Stimulated activated CD4-positive, alpha-beta T cell treated with anti-CD3 and anti-CD28 coated beads, Interleukin-12 subunit alpha, Interleukin-12 subunit beta, amount 100 ng/mL, for 24 hours (primary cell): ENCODE results near the gene BANK1.

Experiments used
- DNase-seq, 2 experiments: peaks; one replicate each; pipeline ENCODE4 v3.0.0-alpha.2; 2020; ENCODE audit warnings: low read depth in 2 of 2

Gene BANK1

GRCh38 chr4:102036016-102036415 lies 245.5 kb downstream of the BANK1 start:
- DNase-seq: no peak

- DNase-seq: no peak
These were observed 246.3 kb downstream of the BANK1 start for GRCh38 chr4:102036619-102037376.

- no peak for DNase-seq
These were observed 247.0 kb downstream of the BANK1 start for GRCh38 chr4:102037566-102037965.

GRCh38 chr4:102042871-102043802 lies 252.6 kb downstream of the BANK1 start:
- DNase-seq: no peak

GRCh38 chr4:102047616-102048015 lies 257.1 kb downstream of the BANK1 start:
- no peak for DNase-seq

- DNase-seq: no peak
These were observed 265.3 kb downstream of the BANK1 start for GRCh38 chr4:102055805-102056204.

- no peak for DNase-seq
These were observed 266.6 kb downstream of the BANK1 start for GRCh38 chr4:102057122-102057521.

- no peak for DNase-seq
These were observed 270.6 kb downstream of the BANK1 start for GRCh38 chr4:102061133-102061532.

- DNase-seq: no peak
These were observed 274.4 kb downstream of the BANK1 start for GRCh38 chr4:102064747-102065442.

- DNase-seq: no peak
These were observed 286.1 kb downstream of the BANK1 start for GRCh38 chr4:102076622-102077021.

- no peak for DNase-seq
These were observed 289.7 kb downstream of the BANK1 start for GRCh38 chr4:102080184-102080583.

GRCh38 chr4:102089850-102090621 lies 299.5 kb downstream of the BANK1 start:
- no peak for DNase-seq

- DNase-seq: no peak
These were observed 301.1 kb downstream of the BANK1 start for GRCh38 chr4:102091656-102092055.

GRCh38 chr4:102094481-102094880 lies 304.0 kb downstream of the BANK1 start:
- no peak for DNase-seq

GRCh38 chr4:102103368-102103767 lies 312.8 kb downstream of the BANK1 start:
- no peak for DNase-seq

GRCh38 chr4:102104278-102104677 lies 313.7 kb downstream of the BANK1 start:
- DNase-seq: no peak

- DNase-seq: no peak
These were observed 315.5 kb downstream of the BANK1 start for GRCh38 chr4:102105983-102106382.

- no peak for DNase-seq
These were observed 323.6 kb downstream of the BANK1 start for GRCh38 chr4:102114118-102114630.

GRCh38 chr4:102116121-102116520 lies 325.6 kb downstream of the BANK1 start:
- DNase-seq: no peak

GRCh38 chr4:102120846-102121245 lies 330.3 kb downstream of the BANK1 start:
- DNase-seq: no peak
